SKM-1 treated with dmso at 0.1 percent for 144 hours (cell line): ENCODE data around the gene PRELP.
"Not testable (repeated sequence)": the region's sequence is repeated elsewhere in the genome, so short reads cannot be mapped to it uniquely, and the experiment has no call there.

ENCODE experiments used
- DNase-seq: peaks from one replicate; lab custom pipeline; 2025; ENCODE audit not compliant: unreplicated experiment; lab: John Stamatoyannopoulos, UW

PRELP gene

DNA sequence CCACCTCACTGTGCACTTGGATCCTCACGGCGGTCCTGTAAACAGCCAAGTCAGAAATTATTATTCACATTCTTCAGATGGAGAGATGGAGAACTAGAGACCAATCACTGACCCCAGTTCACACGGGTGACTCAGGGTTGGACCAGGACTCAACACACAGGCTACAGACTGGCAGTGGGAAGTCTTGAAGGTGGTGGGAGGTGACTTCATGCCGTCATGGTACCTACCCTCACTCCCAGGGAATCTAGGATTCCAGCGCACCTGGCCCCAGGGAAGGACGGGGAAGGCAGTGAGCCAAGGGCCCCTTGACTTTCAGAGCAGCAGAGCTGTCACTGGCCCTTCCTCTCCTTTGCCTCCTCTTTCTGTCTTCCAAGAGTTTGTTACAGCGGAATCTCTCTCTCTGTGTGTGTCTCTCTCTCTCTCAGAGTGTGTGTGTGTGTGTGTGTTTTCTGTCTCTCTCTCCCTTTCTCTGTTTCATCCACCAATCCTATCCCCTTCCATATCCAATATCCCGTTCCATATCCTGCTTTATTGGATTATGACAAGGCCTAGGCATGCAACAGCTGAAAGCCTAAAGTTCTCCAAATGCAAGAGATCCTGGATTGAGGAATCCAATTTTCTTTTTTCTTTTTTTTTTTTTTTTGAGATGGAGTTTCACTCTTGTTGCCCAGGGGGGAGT, 30.1 kb downstream of the PRELP start:
- DNase-seq: no peak

DNA sequence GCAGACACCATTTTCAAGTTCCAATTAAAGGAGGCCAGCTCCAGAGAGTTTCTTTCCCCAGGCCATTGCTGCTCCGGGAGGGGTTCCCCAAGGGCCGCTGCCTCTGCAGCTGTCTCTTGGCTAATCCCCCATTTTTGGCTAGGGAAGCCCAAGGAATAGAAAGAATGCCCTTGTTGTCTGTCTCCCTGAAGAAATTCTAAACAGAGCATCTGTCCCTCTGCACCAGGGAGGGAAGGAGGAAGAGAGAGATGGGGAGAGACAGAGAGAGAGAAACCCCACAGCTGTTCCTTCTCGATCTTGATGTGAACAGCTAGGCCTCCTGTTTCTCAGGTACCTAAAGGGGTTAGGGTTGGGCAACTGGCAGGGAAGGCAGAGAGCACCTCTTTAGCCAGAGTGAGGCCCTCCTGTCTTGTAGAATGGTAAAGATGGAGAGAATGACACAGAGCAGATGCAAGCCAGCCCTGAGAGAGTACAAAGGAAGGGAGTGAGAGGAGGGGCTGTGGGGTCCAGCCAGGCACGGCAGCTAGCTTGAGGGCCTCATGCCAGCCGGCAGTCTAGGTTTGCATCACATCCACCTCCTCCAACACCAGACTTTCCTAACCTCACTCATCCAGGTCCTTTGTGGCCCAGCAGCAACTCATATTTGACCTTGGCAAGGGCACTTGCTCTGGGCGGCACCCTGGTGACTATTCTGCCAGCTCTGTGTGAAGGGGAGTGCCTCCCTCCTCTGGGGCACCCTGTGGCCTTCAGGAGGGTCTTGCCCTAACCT, 31.4 kb downstream of the PRELP start:
- no peak for DNase-seq

DNA sequence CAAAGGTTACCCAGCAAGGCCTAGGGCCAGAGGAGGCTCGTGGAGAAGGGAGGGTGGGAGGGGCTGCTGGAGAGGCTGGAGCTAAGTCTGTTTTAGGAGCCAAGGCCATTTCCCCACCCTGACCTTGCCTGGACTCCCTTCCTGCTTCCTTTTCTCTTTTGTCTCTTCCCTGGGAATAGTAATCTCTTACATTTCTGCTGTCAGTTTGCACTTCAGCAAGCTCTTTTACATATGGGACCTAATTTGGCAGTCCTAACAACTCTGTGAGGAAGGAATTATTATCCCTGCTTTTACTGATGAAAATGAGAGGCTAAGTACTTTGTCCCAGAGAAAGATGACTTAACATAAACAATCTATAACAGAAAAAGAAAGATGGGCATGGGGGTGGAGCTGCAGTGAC, 32.2 kb downstream of the PRELP start:
- DNase-seq: no peak

GRCh38 chr1:203508463-203509073, 33.0 kb downstream of the PRELP start:
- DNase-seq: no peak

DNA sequence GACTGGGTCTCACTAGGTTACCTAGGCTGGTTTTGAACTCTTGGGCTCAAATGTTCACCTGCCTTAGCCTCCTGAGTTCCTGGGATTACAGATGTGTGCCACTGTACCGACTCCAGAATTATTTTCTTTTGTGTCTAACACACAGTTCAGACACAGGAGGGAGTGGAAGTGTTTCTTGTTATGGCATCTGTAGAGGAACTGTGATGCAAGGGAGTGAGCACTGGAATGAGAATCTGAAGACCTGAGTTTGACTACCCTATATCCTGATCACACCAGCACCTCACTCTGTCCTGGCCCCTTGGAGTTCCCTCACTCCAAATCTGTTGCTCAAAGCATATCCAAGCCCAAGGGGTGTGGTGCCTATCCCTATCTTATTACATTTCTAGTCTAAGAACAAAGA, 33.5 kb downstream of the PRELP start:
- no peak for DNase-seq

DNA sequence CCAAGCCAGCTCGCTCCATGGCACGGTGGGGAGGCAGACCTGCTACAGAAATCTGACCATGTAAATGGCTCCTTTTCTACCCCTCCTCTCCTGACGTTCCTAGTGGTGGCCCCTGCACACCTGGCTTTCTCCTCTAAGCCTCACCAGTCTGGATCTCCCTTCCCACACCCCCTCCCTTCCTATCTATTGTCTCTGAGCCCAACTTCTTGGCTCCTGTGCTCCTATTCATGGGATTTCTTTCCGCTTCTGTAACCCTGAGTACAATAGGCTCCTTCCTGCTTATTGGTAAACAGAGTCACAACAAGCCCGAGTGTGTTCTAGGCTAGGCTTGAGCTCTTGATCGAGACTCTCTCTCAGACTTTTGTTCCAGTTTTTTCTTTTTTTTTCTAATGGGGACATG, 35.9 kb downstream of the PRELP start:
- no peak for DNase-seq

DNA sequence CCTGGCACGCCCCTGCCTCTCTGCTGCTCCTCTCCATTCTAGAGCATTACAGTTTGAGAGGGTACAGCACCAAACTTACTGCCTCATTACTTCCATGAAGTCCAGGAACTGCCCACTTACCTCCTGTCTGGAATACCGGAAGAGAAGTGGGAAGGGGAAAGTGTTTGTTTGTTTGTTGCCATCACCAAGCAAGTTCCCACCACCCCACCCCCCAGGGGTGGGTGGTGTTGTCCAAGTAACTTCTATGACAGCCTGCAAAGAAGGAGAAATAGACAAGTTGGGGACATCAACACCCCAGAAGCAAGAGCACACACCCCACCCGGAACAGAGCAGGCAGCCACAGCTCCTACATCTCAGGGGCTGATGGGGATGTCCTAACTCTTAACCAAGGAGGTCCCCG, 36.3 kb downstream of the PRELP start:
- no peak for DNase-seq

DNA sequence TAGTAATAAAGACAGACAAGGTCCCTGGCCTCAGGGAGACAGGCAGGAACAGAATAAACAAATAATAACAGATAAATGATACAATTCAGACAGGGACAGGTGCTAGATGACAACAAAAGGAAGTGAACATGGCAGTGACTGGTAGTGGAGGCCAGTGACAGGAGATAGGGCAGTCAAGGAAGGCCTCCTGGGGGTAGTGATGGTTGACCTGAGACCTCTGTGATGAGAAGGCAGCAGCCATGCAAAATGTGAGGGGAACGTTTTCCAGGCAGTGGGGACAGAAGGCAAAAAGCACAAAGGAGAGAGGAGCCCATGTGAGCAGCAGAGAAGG, 36.9 kb downstream of the PRELP start:
- no peak for DNase-seq

GRCh38 chr1:203512848-203513584, 37.4 kb downstream of the PRELP start:
- peak; percentile 99 for DNase-seq

- DNase-seq: no peak
Measured at GRCh38 chr1:203513585-203514031, 38.0 kb downstream of the PRELP start.

DNA sequence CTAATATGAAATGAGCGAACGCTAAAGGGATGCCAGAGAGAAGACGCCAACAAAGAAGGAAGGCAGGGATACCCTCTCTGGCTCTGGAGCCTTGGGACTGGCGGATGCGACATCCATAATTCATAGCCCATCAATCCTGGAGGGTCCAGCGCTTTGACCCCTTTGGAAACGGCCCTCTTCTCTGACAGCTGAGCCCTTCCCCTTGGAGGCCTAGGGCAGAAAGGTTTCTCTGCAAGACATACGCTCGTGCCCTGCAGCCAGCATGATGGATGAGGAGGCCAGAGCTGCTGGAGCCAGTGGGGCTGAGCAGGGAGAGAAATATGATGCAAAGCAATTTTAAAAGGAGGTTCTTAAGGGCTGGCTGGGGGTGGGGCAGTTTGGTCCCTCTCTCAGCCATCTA, 40.6 kb downstream of the PRELP start:
- no peak for DNase-seq

GRCh38 chr1:203516906-203517305, 41.3 kb downstream of the PRELP start:
- no peak for DNase-seq

DNA sequence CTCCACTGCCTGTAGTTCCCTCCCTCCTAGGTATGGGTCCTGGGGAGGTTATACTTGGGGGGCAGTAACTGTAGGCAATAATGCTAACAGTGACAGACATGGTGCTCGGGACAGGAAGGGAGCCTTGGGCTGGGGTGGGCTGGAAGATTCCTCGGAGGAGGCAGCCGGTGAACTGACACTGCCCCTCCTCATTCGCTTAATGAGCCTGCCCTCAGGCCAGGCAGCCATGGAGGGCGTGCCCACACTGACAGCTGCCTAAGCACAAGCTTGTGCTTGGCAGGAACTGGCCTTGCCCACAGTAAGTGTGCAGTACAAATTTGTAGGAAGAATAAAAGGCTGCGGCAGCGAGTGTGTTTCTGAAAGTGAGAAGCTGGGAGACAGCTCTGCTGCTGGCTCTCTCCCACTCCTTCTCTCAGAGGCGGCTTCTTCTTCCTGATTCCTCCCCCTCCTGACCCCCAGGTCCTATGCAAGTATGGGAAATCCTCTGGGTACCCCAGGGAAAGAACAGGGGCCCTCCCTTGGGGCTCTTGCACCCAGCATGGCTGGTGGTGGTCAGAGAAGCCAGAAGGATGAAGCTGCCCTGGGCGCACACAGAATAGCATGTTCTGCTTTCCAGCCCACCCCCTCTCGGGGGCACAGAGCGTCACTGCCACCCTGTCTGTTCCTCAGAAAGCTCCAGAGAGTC, 42.0 kb downstream of the PRELP start:
- DNase-seq: no peak

GRCh38 chr1:203518139-203518538, 42.5 kb downstream of the PRELP start:
- not testable (repeated sequence) for DNase-seq

DNA sequence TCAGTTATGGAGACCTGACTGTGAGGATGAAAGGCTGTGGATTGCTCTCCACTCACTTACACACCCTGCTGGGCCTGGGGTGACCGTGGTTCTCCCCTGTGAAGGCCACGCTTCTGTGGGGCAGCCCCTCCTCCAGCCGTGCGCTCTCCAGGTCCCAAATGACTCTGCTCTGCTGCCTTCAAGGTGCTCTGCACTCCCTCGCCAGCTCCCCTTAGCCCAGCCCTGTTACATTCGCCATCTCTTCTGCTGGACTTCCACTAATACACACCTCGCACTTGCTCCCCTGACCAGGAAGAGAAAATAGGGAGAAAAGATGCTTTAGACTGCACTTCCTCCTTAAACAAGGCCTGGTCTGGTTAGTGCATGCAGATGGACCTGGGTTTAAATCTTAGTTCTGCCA, 42.9 kb downstream of the PRELP start:
- no peak for DNase-seq

DNA sequence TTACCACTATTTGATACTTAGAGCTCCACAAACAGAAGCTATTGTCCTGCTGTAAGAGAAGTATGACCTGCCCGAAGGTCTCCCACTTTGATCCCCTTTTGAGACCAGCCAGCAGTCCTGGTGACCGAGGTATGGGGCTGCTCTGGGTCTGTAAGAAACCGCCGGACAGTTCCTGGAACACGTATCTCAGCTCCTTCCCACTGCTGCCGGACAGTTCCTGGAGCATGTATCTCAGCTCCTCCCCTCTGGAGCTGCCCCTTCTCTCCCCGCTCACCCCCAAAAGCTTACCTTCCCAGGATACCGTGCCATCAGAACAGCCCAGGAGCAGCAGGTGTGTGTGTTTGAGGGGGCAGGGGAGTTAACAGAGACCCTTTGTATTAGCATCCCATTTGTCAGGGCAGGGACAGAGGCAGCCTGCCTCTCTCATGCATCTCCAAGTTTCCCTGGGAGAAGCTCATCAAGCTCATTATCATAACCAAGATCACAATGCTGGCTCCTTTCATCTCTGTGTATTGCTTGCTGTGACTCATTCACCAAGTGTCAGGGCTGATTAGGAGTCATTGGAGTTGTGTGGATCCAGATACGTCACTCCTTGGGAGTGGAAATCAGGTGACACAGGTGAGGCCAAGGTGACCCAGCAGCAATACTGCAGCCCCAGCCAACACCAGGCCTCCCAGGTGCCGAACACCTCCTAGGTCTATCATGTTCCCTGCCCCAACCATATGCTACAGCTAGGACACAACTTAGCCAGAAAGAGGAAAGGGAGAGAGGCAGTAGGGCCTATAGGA, 43.6 kb downstream of the PRELP start:
- no peak for DNase-seq

DNA sequence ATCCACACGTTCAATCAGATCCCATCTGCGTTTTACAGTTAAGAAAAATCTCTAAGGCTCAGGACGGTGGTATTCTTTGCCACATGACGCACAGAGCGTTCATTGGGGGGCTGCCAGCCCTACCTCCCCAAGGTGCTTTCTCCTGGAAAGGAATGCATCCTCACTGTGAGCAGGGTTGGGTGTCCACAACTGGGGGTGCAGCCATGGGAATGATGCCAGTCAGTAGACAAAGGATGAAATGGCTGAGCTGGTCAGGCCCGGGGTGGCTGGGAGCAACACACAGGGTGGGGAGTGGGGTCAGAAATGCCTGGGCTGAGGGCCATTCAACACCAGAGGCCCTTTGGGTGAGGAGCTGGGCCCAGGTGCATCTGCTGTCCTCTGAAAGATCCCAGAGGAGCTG, 44.3 kb downstream of the PRELP start:
- no peak for DNase-seq

GRCh38 chr1:203520315-203520714, 44.7 kb downstream of the PRELP start:
- DNase-seq: no peak

DNA sequence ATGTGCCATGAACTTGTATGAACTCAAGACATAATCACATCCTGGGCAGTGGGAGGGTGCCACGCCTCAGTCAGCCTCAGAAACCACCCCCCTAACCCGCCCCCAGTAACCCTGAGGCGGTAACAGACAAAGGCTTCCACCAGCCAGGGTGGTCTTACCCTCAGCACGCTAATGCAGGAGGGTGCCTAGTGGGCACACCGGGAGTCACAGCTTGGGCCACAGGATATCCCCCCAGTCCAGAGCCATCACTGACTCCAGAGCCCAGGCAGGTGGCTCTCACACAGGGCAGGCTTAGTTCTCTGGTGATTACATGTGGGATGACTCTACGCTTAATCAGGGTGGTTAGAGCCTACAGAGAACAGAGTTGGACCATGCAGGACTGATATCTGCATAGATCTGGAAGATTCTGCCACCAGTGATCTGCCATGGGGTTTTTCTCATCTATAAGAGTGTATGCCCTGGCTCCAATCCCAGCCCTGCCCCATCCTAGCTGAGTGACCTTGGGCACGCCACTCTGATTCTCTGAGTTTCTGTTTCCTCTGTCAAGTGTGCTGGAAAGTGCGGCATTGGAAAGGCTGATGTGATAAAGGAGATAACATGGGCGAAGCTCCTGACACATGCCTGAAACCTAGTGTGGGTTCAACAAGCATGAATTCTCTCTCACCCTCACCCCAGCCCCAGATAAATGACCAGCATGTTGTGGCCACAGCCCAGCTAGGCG, 45.6 kb downstream of the PRELP start:
- DNase-seq: no peak

GRCh38 chr1:203521812-203522211, 46.2 kb downstream of the PRELP start:
- DNase-seq: no peak
